ENCODE measurements around the gene ODF2L.

Gene ODF2L

DNA sequence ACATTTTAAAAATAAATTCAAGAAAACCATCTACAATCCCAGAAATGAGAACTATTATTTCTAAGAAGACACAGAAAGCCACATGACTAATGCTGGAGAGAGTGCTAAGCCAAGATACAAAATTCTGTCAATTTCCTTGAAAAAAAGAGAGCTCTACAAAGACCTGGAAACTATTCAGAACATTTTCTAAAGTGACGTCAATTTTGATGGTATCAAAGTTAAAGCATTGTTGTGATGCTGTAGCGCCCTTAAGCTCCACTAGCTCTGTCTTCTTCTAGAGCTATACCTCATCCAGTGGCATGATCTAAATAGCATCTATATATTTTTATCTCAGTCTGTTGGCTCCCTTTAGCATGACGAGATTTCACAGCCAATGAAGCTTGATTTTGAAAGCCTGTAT is 73.9 kb downstream of the ODF2L start:
- DNase-seq (ENCODE audit: low spot score) = no peak

DNA sequence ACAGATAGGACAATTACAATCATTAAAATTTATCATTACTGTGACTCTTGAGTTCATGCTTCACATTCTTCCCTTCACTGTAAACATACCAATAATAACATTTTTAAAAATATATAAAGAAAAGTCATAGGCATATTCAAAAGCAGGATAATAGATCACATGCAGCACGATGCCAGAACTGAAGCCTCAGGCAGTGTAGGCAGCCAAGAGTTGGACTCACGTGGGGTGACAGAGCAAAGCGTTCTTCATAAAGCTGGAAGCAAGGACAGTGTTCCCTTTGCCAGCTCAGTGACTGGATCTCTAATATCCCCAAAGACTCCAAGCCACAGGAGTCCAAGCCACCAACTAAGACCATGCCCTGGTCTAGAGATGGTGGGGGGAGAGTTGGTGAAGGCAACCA is 77.7 kb downstream of the ODF2L start:
- DNase-seq (ENCODE audit: low spot score) = no peak

DNA sequence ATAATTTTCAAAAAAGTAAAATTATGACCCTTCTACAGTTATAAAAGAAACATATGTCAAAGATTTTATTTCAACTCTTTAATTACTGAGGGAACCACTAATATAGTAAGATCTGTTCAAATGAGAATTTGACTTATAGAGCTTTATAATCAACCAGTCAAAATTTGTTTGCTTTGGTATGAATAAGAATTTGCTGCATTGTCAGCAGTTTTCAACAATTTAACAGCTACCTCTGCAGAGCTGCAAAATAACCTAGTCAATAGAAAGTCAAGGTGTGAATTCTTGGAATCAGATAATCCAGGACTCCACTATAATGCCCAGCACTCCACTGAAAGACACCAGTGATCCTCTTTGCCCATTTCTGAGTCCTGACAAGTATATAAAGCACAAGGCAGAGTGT is 78.2 kb downstream of the ODF2L start:
- DNase-seq (ENCODE audit: low spot score) = no peak

DNA sequence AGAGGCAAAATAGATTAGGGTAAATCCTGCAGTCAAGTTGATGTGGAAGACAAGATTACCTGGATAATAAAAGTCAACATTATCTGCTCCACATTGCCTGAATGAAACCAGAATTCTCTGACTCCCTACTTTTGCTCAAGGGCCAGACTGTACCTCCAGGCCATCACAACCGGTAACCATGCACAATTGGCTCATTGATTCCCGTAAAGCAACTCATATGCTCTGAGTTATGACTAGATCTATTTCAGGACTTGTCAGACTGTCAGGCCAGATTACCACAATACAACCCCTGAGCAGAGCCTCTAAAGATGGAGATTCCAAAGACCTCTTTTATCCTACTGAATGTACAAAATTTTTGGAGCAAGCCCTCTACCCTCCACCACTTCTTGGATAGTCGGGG is 90.4 kb downstream of the ODF2L start:
- no peak for DNase-seq (ENCODE audit: low spot score)

DNA sequence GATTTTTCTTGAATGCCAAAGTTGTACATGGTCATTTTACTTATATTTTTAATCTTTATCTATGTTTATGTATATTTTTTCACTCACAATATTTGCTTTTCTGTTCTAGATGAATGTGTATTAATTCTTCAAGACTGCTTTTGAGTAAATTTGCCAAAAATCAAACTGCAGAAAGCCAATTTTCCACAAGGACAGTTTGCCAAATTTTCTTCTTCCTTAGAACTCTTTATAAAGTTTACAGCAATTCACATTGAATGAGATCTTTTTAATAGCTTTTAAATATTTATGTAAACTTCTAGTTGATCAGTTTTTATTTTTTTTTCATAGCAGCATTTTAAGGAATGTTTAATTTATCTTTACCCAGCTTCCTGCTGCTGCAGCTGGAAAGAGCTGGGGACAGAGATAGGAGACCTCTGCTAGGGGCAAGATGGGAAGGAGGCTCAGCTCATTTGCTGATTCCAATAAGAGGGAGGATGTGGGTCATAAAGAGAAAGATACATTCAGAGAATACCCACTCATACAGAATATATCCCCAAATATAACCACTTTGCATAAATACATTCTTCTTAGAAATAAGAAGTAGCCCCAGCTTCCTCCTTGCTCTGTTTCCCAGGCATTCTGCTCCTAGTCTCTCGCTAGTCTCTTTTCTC is 93.0 kb downstream of the ODF2L start:
- no peak for DNase-seq (ENCODE audit: low spot score)

Small RNA genes within 50 kb of the gene (small RNA-seq; reads per million reads assigned to genes)
- gene MIR7856 = 0 reads per million in 2 experiments
